Measurements from ENCODE around the gene SLC12A6. TPM values are rescaled to one million over a fixed set of nuclear protein-coding genes. Genes with fewer than 3 reads are reported as not detected.
"Not testable (repeated sequence)": the region's sequence is repeated elsewhere in the genome, so short reads cannot be mapped to it uniquely, and the experiment has no call there.

Gene SLC12A6
- total and polyA plus RNA-seq, 2 donors: 6.6 to 22.2 TPM

DNA sequence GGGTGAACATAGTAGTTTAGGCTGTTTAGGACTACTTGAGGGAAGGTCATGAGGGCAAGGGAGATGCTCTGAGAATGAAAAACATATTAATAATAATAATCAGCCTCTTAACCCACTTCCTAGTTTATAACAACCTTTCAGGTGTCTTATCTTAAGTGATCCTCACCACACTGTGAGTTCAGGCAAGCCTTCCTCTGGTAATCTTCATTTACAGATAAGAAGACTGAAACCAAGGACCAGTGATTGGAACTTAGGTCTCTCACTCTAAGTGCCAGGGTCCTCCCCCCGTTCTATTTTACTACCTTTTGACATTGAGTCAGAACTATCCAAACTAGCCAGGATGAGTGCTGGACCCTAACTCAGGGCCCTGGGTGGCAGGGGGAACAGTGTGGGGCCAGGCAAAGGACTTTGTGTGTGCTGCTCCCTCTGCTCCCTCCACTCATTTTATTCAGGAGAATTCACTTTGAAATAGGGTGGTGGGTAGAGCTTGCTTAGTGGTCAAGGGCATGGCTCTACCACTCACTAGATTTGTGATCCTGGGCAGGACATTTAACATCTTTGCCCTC is 11.2 kb upstream of the SLC12A6 start:
- H3K4me3 ChIP-seq (ENCODE audit: low read depth, low read length): no peak overlapping the region
- no peak overlapping the region for H3K27ac ChIP-seq (ENCODE audit: low read depth)
- no peaks in the 10 kb centered on the region for H3K4me1 ChIP-seq (ENCODE audit: insufficient read depth)
- 61% methylated on average over 1 of the region's 1 CpG for WGBS
- H3K36me3 ChIP-seq (ENCODE audit: insufficient read depth): no peaks in the 10 kb centered on the region
- DNase-seq (ENCODE audit: extremely low spot score): no peak

GRCh38 chr15:34347951-34348638 is 10.5 kb upstream of the SLC12A6 start:
- no peak for DNase-seq (ENCODE audit: extremely low spot score)
- Histone ChIP-seq H3K36me3 (ENCODE audit: insufficient read depth) (no peaks in the 10 kb centered on the region), H3K4me3 (ENCODE audit: low read depth, low read length) (no peak overlapping the region), H3K27ac (ENCODE audit: low read depth) (no peak overlapping the region), H3K4me1 (ENCODE audit: insufficient read depth) (no peaks in the 10 kb centered on the region)
- WGBS: 84% methylated on average over 13 of the region's 13 CpGs

GRCh38 chr15:34342737-34343575 is 5.4 kb upstream of the SLC12A6 start, which contains the start of the genes NOP10 and NUTM1:
NOP10 (minus strand) TSS chr15:34343136; CDS start chr15:34343073, 63 bp downstream.
NUTM1 (plus strand) TSS chr15:34343315; CDS start chr15:34343697, 382 bp downstream.
- under 1% methylated on average over 38 of the region's 38 CpGs for WGBS
- Histone ChIP-seq H3K4me1 (ENCODE audit: insufficient read depth) (peaks cover 2% of the 10 kb centered on the region), H3K27ac (ENCODE audit: low read depth) (peak within 1 kb of the TSS; percentile 42), H3K36me3 (ENCODE audit: insufficient read depth) (no peaks in the 10 kb centered on the region), H3K4me3 (ENCODE audit: low read depth, low read length) (peak within 1 kb of the TSS; percentile 59)
- DNase-seq (ENCODE audit: extremely low spot score): peak; percentile 86

DNA sequence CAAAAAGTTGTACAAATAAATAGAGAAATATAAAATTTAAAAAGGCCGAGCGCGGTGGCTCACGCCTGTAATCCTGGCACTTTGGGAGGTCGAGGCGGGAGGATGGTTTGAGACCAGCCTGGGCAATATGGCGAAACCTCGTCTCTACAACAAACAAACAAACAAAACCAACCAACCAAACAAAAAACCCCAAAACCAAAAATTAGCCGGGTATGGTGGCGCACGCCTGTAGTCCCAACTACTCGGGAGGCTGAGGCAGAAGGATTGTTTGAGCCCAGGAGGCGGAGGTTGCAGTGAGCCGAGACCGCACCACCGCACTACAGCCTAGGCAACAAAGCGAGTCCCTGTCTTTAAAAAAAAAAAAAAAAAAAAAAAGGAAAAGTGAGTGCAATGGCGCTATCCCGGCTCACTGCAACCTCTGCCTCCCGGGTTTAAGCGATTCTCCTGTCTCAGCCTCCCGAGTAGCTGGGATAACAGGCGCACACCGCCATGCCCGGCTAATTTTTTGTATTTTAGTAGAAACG is 4.7 kb upstream of the SLC12A6 start:
- H3K27ac ChIP-seq (ENCODE audit: low read depth): peak overlapping the region; percentile 42
- 40% methylated on average over 26 of the region's 26 CpGs for WGBS
- not testable (repeated sequence) for DNase-seq (ENCODE audit: extremely low spot score); H3K36me3 ChIP-seq (ENCODE audit: insufficient read depth); H3K4me1 ChIP-seq (ENCODE audit: insufficient read depth)
- H3K4me3 ChIP-seq (ENCODE audit: low read depth, low read length): peak overlapping the region; percentile 59

GRCh38 chr15:34341381-34342212 is 4.0 kb upstream of the SLC12A6 start:
- Histone ChIP-seq H3K4me1 (ENCODE audit: insufficient read depth) (peaks cover 2% of the 10 kb centered on the region), H3K4me3 (ENCODE audit: low read depth, low read length) (peak overlapping the region; percentile 59), H3K36me3 (ENCODE audit: insufficient read depth) (no peaks in the 10 kb centered on the region), H3K27ac (ENCODE audit: low read depth) (no peak overlapping the region)
- 94% methylated on average over 15 of the region's 15 CpGs for WGBS
- DNase-seq (ENCODE audit: extremely low spot score): no peak

- 92% methylated on average over 3 of the region's 3 CpGs for WGBS
- peaks cover 2% of the 10 kb centered on the region for H3K4me1 ChIP-seq (ENCODE audit: insufficient read depth)
- H3K36me3 ChIP-seq (ENCODE audit: insufficient read depth): no peaks in the 10 kb centered on the region
- no peak overlapping the region for H3K4me3 ChIP-seq (ENCODE audit: low read depth, low read length)
- no peak for DNase-seq (ENCODE audit: extremely low spot score)
- H3K27ac ChIP-seq (ENCODE audit: low read depth): no peak overlapping the region
These were observed 2.4 kb upstream of the SLC12A6 start for GRCh38 chr15:34339946-34340345.

DNA sequence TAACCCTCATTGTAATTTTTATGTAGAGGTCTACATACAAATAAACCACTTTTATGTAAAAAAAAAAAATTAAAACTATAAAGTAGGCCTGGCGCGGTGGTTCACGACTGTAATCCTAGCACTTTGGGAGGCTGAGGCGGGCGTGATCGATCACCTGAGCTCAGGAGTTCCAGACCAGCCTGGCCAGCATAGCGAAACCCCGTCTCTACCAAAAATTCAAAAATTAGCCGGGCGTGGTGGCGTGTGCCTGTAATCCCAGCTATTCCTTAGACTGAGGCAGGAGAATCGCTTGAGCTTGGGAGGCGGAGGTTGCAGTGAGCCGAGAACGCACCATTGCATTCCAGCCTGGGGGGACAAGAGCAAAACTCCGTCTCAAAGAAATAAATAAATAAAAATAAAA is 766 bp upstream of the SLC12A6 start:
- DNase-seq (ENCODE audit: extremely low spot score): no peak
- H3K36me3 ChIP-seq (ENCODE audit: insufficient read depth): no peaks in the 10 kb centered on the region
- H3K27ac ChIP-seq (ENCODE audit: low read depth): no peak overlapping the region
- WGBS: 76% methylated on average over 16 of the region's 16 CpGs
- H3K4me1 ChIP-seq (ENCODE audit: insufficient read depth): peaks cover 2% of the 10 kb centered on the region
- peak overlapping the region; percentile 88 for H3K4me3 ChIP-seq (ENCODE audit: low read depth, low read length)

- WGBS: 2% methylated on average over 26 of the region's 26 CpGs
- no peaks in the 10 kb centered on the region for H3K36me3 ChIP-seq (ENCODE audit: insufficient read depth)
- H3K4me3 ChIP-seq (ENCODE audit: low read depth, low read length): peak overlapping the region; percentile 88
- peak overlapping the region; percentile 93 for H3K27ac ChIP-seq (ENCODE audit: low read depth)
- no peak for DNase-seq (ENCODE audit: extremely low spot score)
- H3K4me1 ChIP-seq (ENCODE audit: insufficient read depth): peaks cover 2% of the 10 kb centered on the region
These were observed 507 bp downstream of the SLC12A6 start for GRCh38 chr15:34336991-34337556.

GRCh38 chr15:34336231-34336990 is 1.2 kb downstream of the SLC12A6 start:
- no peak overlapping the region for H3K27ac ChIP-seq (ENCODE audit: low read depth)
- H3K36me3 ChIP-seq (ENCODE audit: insufficient read depth): no peaks in the 10 kb centered on the region
- DNase-seq (ENCODE audit: extremely low spot score): no peak
- no peaks in the 10 kb centered on the region for H3K4me1 ChIP-seq (ENCODE audit: insufficient read depth)
- peak overlapping the region; percentile 88 for H3K4me3 ChIP-seq (ENCODE audit: low read depth, low read length)
- 85% methylated on average over 16 of the region's 16 CpGs for WGBS

DNA sequence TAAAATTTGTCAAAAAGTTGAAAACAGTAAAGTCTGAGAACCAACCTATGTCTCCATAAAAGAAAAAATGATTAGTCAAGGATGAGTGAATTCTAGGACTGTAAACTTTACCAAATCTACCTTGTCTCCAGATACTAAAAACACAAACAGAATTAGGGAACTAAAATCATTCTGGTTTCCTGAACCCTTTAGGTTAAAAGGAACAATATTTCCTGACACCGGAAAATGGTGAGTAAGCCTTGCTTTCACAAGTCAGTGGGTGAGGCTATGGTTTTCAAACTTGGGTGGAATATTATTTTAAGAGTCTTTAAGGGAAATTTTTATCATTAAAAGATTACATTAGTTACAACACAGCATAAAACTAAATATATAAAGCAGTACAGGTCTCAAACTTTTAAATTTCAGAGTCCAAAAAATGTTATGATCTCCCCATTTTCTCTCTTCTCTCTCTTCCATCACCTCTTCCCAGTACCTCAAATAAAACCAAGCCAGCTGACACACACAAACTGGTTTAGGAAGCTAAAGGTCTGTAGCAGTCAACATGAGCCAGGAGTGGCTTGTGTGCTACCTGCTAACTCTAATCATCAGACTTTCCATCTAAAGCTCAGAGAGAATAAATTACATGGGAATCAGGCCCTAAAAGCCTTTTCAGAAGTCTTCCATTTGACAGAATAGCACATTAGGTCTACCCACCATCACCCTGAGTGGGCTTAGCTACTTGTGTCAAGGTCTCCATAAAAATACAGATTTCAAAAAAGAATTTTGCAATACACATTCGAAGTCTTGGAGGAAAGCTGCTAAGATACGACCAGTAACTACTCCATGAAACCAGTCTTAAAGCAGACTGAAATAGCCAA is 2.2 kb downstream of the SLC12A6 start:
- DNase-seq (ENCODE audit: extremely low spot score): no peak
- H3K4me1 ChIP-seq (ENCODE audit: insufficient read depth): no peaks in the 10 kb centered on the region
- WGBS: 78% methylated on average over 3 of the region's 3 CpGs
- no peak overlapping the region for H3K4me3 ChIP-seq (ENCODE audit: low read depth, low read length)
- H3K36me3 ChIP-seq (ENCODE audit: insufficient read depth): no peaks in the 10 kb centered on the region
- H3K27ac ChIP-seq (ENCODE audit: low read depth): peak overlapping the region; percentile 16

- Histone ChIP-seq H3K36me3 (ENCODE audit: insufficient read depth) (no peaks in the 10 kb centered on the region), H3K4me3 (ENCODE audit: low read depth, low read length) (no peak overlapping the region), H3K4me1 (ENCODE audit: insufficient read depth) (no peaks in the 10 kb centered on the region), H3K27ac (ENCODE audit: low read depth) (no peak overlapping the region)
- no peak for DNase-seq (ENCODE audit: extremely low spot score)
- 64% methylated on average over 4 of the region's 4 CpGs for WGBS
These were observed 2.9 kb downstream of the SLC12A6 start for GRCh38 chr15:34334672-34335071.
